ENCODE data around the gene ZDHHC11. TPM values are rescaled to one million over a fixed set of nuclear protein-coding genes. Genes with fewer than 3 reads are reported as not detected.

The ZDHHC11 gene
- total RNA-seq, 1 experiment from 2014 or later, result 3.6 TPM

DNA sequence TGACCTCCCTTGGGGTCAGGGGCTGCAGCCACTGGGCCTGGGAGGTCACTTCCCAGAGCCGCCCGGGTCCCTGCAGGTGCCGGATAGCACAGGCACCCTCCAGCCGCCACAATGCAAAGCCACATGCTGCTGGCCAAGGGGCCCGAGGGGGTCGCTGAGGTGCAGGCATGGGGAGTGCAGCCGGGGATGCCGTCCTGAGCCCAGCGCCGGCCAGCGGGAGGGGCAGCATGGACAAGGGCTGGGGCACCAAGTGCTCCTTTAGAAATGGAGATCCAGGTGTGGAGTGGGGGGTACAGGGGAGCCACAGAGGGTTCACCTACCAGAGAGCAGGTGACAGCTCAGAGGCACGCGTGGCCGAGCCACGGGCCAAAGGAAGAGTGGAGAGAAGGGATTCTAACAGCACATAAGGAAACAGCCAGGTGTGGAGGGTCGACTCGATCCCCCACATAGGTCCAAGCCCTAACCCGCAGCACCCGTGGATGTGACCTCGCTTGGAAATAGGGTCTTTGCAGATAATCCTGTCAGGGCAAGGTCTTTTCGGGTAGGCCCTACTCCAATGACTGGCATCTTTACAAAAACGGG, 90.9 kb downstream of the ZDHHC11 start:
- peak in 1 of 2 experiments; percentile 16 for DNase-seq

GRCh38 chr5:759111-759751, 91.6 kb downstream of the ZDHHC11 start:
- DNase-seq, result peak; percentile 73 to 83
- Histone ChIP-seq H3K36me3 (ENCODE audit: control insufficient read depth, insufficient read depth, low read length) (no peaks in the 10 kb centered on the region), H3K27me3 (replicated peaks; ENCODE audit: control insufficient read depth, insufficient read depth, low read length) (no peaks in the 10 kb centered on the region), H3K4me1 (peaks cover 6% of the 10 kb centered on the region; the same call in 1 of the 2 replicates), H3K4me3 (ENCODE audit: low read depth, low read length) (no peak overlapping the region), H3K9me3 (no peaks in the 10 kb centered on the region)
- peak overlapping the region; percentile 62 for H3K4me3 Mint-ChIP-seq (ENCODE audit: unreplicated experiment)
- TF ChIP-seq CTCF (IDR thresholded peaks at IDR 0.05; ENCODE audit: insufficient read depth in 1 of 2, low read depth in 1 of 2, low read length in 1 of 2, severe bottlenecking in 1 of 2, unreplicated experiment in 1 of 2), result no peak
- H3K36me3 Mint-ChIP-seq (ENCODE audit: insufficient read depth, unreplicated experiment), result no peaks in the 10 kb centered on the region
- BruUV-seq (replicated peaks), result no TSS peak
- peak overlapping the region; percentile 90 for H3K27ac Mint-ChIP-seq (ENCODE audit: unreplicated experiment)
- POLR2A ChIA-PET, result no interaction called here
- no peaks in the 10 kb centered on the region for H3K9me3 Mint-ChIP-seq (ENCODE audit: unreplicated experiment)
- H3K4me1 Mint-ChIP-seq (ENCODE audit: low read depth, unreplicated experiment), result peaks cover 10% of the 10 kb centered on the region
- intact Hi-C loops (cut with micrococcal nuclease; ENCODE audit: unreplicated experiment), result no loop called here
- peaks cover 4% of the 10 kb centered on the region for H3K27me3 Mint-ChIP-seq (ENCODE audit: insufficient read depth, unreplicated experiment)
- CTCF ChIA-PET, result interaction anchor here (0.5 kb wide), 1 partner anchor 287 kb away, joined by 3 read pairs; no protein-coding TSS in a partner anchor

More for the DNA sequence above, 90.9 kb downstream of the ZDHHC11 start:
- intact Hi-C loops (cut with micrococcal nuclease; ENCODE audit: unreplicated experiment), result no loop called here
- ChIA-PET CTCF (no interaction called here), POLR2A (no interaction called here)
- Mint-ChIP-seq H3K4me1 (ENCODE audit: low read depth, unreplicated experiment) (peaks cover 10% of the 10 kb centered on the region), H3K4me3 (ENCODE audit: unreplicated experiment) (no peak overlapping the region), H3K27ac (ENCODE audit: unreplicated experiment) (peak overlapping the region; percentile 90), H3K36me3 (ENCODE audit: insufficient read depth, unreplicated experiment) (no peaks in the 10 kb centered on the region), H3K27me3 (ENCODE audit: insufficient read depth, unreplicated experiment) (peaks cover 4% of the 10 kb centered on the region), H3K9me3 (ENCODE audit: unreplicated experiment) (no peaks in the 10 kb centered on the region)
- Histone ChIP-seq H3K4me1 (peaks cover 6% of the 10 kb centered on the region; the same call in 1 of the 2 replicates), H3K27me3 (replicated peaks; ENCODE audit: control insufficient read depth, insufficient read depth, low read length) (no peaks in the 10 kb centered on the region), H3K36me3 (ENCODE audit: control insufficient read depth, insufficient read depth, low read length) (no peaks in the 10 kb centered on the region), H3K4me3 (ENCODE audit: low read depth, low read length) (no peak overlapping the region), H3K9me3 (no peaks in the 10 kb centered on the region)
- no TSS peak for BruUV-seq (replicated peaks)
- no peak for TF ChIP-seq CTCF (IDR thresholded peaks at IDR 0.05; ENCODE audit: insufficient read depth in 1 of 2, low read depth in 1 of 2, low read length in 1 of 2, severe bottlenecking in 1 of 2, unreplicated experiment in 1 of 2)

GRCh38 chr5:758698-759053, 92.1 kb downstream of the ZDHHC11 start:
- Histone ChIP-seq H3K4me1 (peaks cover 6% of the 10 kb centered on the region; the same call in 1 of the 2 replicates), H3K4me3 (ENCODE audit: low read depth, low read length) (no peak overlapping the region), H3K9me3 (no peaks in the 10 kb centered on the region), H3K27me3 (replicated peaks; ENCODE audit: control insufficient read depth, insufficient read depth, low read length) (no peaks in the 10 kb centered on the region), H3K36me3 (ENCODE audit: control insufficient read depth, insufficient read depth, low read length) (no peaks in the 10 kb centered on the region)
- Mint-ChIP-seq H3K9me3 (ENCODE audit: unreplicated experiment) (no peaks in the 10 kb centered on the region), H3K4me3 (ENCODE audit: unreplicated experiment) (peak overlapping the region; percentile 62), H3K4me1 (ENCODE audit: low read depth, unreplicated experiment) (peaks cover 10% of the 10 kb centered on the region), H3K27ac (ENCODE audit: unreplicated experiment) (peak overlapping the region; percentile 90), H3K27me3 (ENCODE audit: insufficient read depth, unreplicated experiment) (peaks cover 4% of the 10 kb centered on the region), H3K36me3 (ENCODE audit: insufficient read depth, unreplicated experiment) (no peaks in the 10 kb centered on the region)
- no peak for DNase-seq
- intact Hi-C loops (cut with micrococcal nuclease; ENCODE audit: unreplicated experiment), result no loop called here
- no TSS peak for BruUV-seq (replicated peaks)
- POLR2A ChIA-PET, result no interaction called here
- TF ChIP-seq CTCF (IDR thresholded peaks at IDR 0.05; ENCODE audit: insufficient read depth in 1 of 2, low read depth in 1 of 2, low read length in 1 of 2, severe bottlenecking in 1 of 2, unreplicated experiment in 1 of 2), result no peak
- CTCF ChIA-PET, result interaction anchor here (0.5 kb wide), 1 partner anchor 287 kb away, joined by 3 read pairs; no protein-coding TSS in a partner anchor
